Duodenal mucosa (tissue), 2 donors: ENCODE data around the gene CTBP2.

Source experiments
- H3K27ac ChIP-seq: one replicate; pipeline ENCODE4 v1.7.0; 2013; ENCODE audit warnings: low read depth, low read length
- H3K27me3 ChIP-seq, 2 donors: one replicate each; pipeline ENCODE4 v1.7.0; 2013; ENCODE audit warnings: low read length in 2 of 2, control low read depth in 1 of 2; ENCODE audit not compliant: insufficient read depth in 2 of 2, control insufficient read depth in 1 of 2
- H3K36me3 ChIP-seq, 2 donors: one replicate each; pipeline ENCODE4 v1.7.0; 2013; ENCODE audit warnings: low read length in 2 of 2, control low read depth in 1 of 2; ENCODE audit not compliant: insufficient read depth in 2 of 2, control insufficient read depth in 1 of 2
- H3K4me1 ChIP-seq, 2 donors: one replicate each; pipeline ENCODE4 v1.7.0; 2013; ENCODE audit warnings: low read length in 2 of 2, control low read depth in 1 of 2; ENCODE audit not compliant: insufficient read depth in 2 of 2, control insufficient read depth in 1 of 2
- H3K4me3 ChIP-seq, 2 donors: one replicate each; pipeline ENCODE4 v1.7.0; 2013; ENCODE audit warnings: low read length in 2 of 2, low read depth in 1 of 2
- H3K9ac ChIP-seq, 2 donors: one replicate each; pipeline ENCODE4 v1.7.0; 2013; ENCODE audit warnings: low read length in 2 of 2, low read depth in 1 of 2
- H3K9me3 ChIP-seq, 2 donors: one replicate each; pipeline ENCODE4 v1.7.0; 2013; ENCODE audit warnings: low read length in 2 of 2, control low read depth in 1 of 2; ENCODE audit not compliant: control insufficient read depth in 1 of 2

Gene CTBP2

GRCh38 chr10:125005312-125006187 is 154.8 kb downstream of the CTBP2 start:
- Histone ChIP-seq H3K27ac (no peak overlapping the region), H3K27me3 (no peaks in the 10 kb centered on the region), H3K4me1 (peaks cover 0 to 10% of the 10 kb centered on the region in 2 donors), H3K4me3 (no peak overlapping the region), H3K36me3 (peaks cover 3 to 63% of the 10 kb centered on the region in 2 donors), H3K9ac (no peak overlapping the region), H3K9me3 (no peaks in the 10 kb centered on the region)

GRCh38 chr10:125004571-125005311 is 155.6 kb downstream of the CTBP2 start:
- Histone ChIP-seq H3K36me3 (peaks cover 4 to 71% of the 10 kb centered on the region in 2 donors), H3K27me3 (no peaks in the 10 kb centered on the region), H3K4me3 (no peak overlapping the region), H3K27ac (no peak overlapping the region), H3K9me3 (no peaks in the 10 kb centered on the region), H3K4me1 (peaks cover 0 to 15% of the 10 kb centered on the region in 2 donors), H3K9ac (no peak overlapping the region)

GRCh38 chr10:125003901-125004467 is 156.4 kb downstream of the CTBP2 start:
- H3K9me3 ChIP-seq, result no peaks in the 10 kb centered on the region
- H3K4me1 ChIP-seq, result peaks cover 0 to 11% of the 10 kb centered on the region in 2 donors
- no peak overlapping the region for H3K4me3 ChIP-seq
- H3K36me3 ChIP-seq, result peaks cover 7 to 77% of the 10 kb centered on the region in 2 donors
- H3K27ac ChIP-seq, result no peak overlapping the region
- H3K9ac ChIP-seq, result no peak overlapping the region
- no peaks in the 10 kb centered on the region for H3K27me3 ChIP-seq

- H3K9me3 ChIP-seq, result no peaks in the 10 kb centered on the region
- H3K36me3 ChIP-seq, result peaks cover 7 to 83% of the 10 kb centered on the region in 2 donors
- H3K9ac ChIP-seq, result no peak overlapping the region
- no peaks in the 10 kb centered on the region for H3K27me3 ChIP-seq
- no peak overlapping the region for H3K27ac ChIP-seq
- peaks cover 0 to 9% of the 10 kb centered on the region in 2 donors for H3K4me1 ChIP-seq
- H3K4me3 ChIP-seq, result no peak overlapping the region
Observed at GRCh38 chr10:125003146-125003900, 157.0 kb downstream of the CTBP2 start.

GRCh38 chr10:125002423-125003145 is 157.8 kb downstream of the CTBP2 start:
- Histone ChIP-seq H3K36me3 (peaks cover 10 to 91% of the 10 kb centered on the region in 2 donors), H3K9me3 (no peaks in the 10 kb centered on the region), H3K27ac (no peak overlapping the region), H3K4me1 (peaks cover 0 to 9% of the 10 kb centered on the region in 2 donors), H3K4me3 (no peak overlapping the region), H3K27me3 (no peaks in the 10 kb centered on the region), H3K9ac (no peak overlapping the region)

GRCh38 chr10:125002047-125002422 is 158.3 kb downstream of the CTBP2 start:
- peaks cover 0 to 9% of the 10 kb centered on the region in 2 donors for H3K4me1 ChIP-seq
- no peaks in the 10 kb centered on the region for H3K9me3 ChIP-seq
- H3K9ac ChIP-seq, result no peak overlapping the region
- peaks cover 15 to 92% of the 10 kb centered on the region in 2 donors for H3K36me3 ChIP-seq
- no peak overlapping the region for H3K4me3 ChIP-seq
- no peak overlapping the region for H3K27ac ChIP-seq
- no peaks in the 10 kb centered on the region for H3K27me3 ChIP-seq

GRCh38 chr10:125001313-125002046 is 158.9 kb downstream of the CTBP2 start:
- no peaks in the 10 kb centered on the region for H3K27me3 ChIP-seq
- H3K9ac ChIP-seq, result no peak overlapping the region
- peaks cover 0 to 9% of the 10 kb centered on the region in 2 donors for H3K4me1 ChIP-seq
- H3K27ac ChIP-seq, result no peak overlapping the region
- no peak overlapping the region for H3K4me3 ChIP-seq
- H3K9me3 ChIP-seq, result no peaks in the 10 kb centered on the region
- H3K36me3 ChIP-seq, result peaks cover 19 to 92% of the 10 kb centered on the region in 2 donors

GRCh38 chr10:125000366-125001312 is 159.7 kb downstream of the CTBP2 start:
- Histone ChIP-seq H3K27ac (no peak overlapping the region), H3K4me3 (no peak overlapping the region), H3K9ac (no peak overlapping the region), H3K4me1 (peaks cover 0 to 9% of the 10 kb centered on the region in 2 donors), H3K36me3 (peaks cover 21 to 93% of the 10 kb centered on the region in 2 donors), H3K9me3 (no peaks in the 10 kb centered on the region), H3K27me3 (no peaks in the 10 kb centered on the region)
